Activated T-helper 2 cell treated with anti-CD3 and anti-CD28 coated beads, Interferon-gamma antibody, Interleukin-2, Interleukin-4, amounts not matched to agents 10 μg/mL and 5 μg/mL and 100 μg/mL, durations not matched to agents 14 hours and 24 hours and 36 hours (primary cell): ENCODE results near the gene HOXA11. TPM values are rescaled to one million over a fixed set of nuclear protein-coding genes. Genes with fewer than 3 reads are reported as not detected.

ENCODE experiments used
- DNase-seq: peaks from one replicate; pipeline ENCODE4 v3.0.0; 2021; ENCODE audit warnings: low spot score
- H3K27ac Mint-ChIP-seq: one replicate; pipeline ENCODE4 v1.8.0; 2021; ENCODE audit warnings: mixed read lengths
- H3K27me3 Mint-ChIP-seq: one replicate; pipeline ENCODE4 v1.8.0; 2021; ENCODE audit warnings: low read depth, mixed read lengths
- H3K36me3 Mint-ChIP-seq: one replicate; pipeline ENCODE4 v1.8.0; 2021; ENCODE audit warnings: low read depth, mixed read lengths
- H3K4me1 Mint-ChIP-seq: one replicate; pipeline ENCODE4 v1.8.0; 2021; ENCODE audit warnings: low read depth, mixed read lengths
- H3K4me3 Mint-ChIP-seq: one replicate; pipeline ENCODE4 v1.8.0; 2021; ENCODE audit warnings: low read depth, mild to moderate bottlenecking, moderate library complexity, mixed read lengths
- H3K9me3 Mint-ChIP-seq: one replicate; pipeline ENCODE4 v1.8.0; 2021; ENCODE audit warnings: mixed read lengths
- intact Hi-C: fragments of 100-400 bp; cut with micrococcal nuclease; formaldehyde crosslinking; loops from one replicate; pipeline ENCODE4 v1.15.1; 2023
- total RNA-seq: library from RNA; stranded (reverse); gene quantifications from 2 replicates; pipeline ENCODE4 v1.2.3, GENCODE V29; 2022

Gene HOXA11
- total RNA-seq, 1 donor from 2014 or later = not detected

GRCh38 chr7:27133409-27134231 is 51.4 kb downstream of the HOXA11 start:
- Mint-ChIP-seq H3K4me1 (peaks cover 14% of the 10 kb centered on the region), H3K9me3 (no peaks in the 10 kb centered on the region), H3K4me3 (no peak overlapping the region), H3K36me3 (no peaks in the 10 kb centered on the region), H3K27ac (no peak overlapping the region), H3K27me3 (peaks cover 65% of the 10 kb centered on the region)
- DNase-seq = no peak
- intact Hi-C loops = loop anchor here (5.0 kb wide), 1 partner anchor 36 kb away; the partner anchor contains the start of gene HOXA1

- Mint-ChIP-seq H3K4me3 (no peak overlapping the region), H3K9me3 (no peaks in the 10 kb centered on the region), H3K4me1 (peaks cover 14% of the 10 kb centered on the region), H3K27me3 (peaks cover 63% of the 10 kb centered on the region), H3K36me3 (no peaks in the 10 kb centered on the region), H3K27ac (no peak overlapping the region)
- intact Hi-C loops = loop anchor here (5.0 kb wide), 1 partner anchor 36 kb away; the partner anchor contains the start of gene HOXA1
- no peak for DNase-seq
Measured at GRCh38 chr7:27132978-27133377, 52.1 kb downstream of the HOXA11 start.

GRCh38 chr7:27132214-27132613 is 52.8 kb downstream of the HOXA11 start:
- Mint-ChIP-seq H3K9me3 (no peaks in the 10 kb centered on the region), H3K4me3 (no peak overlapping the region), H3K36me3 (no peaks in the 10 kb centered on the region), H3K4me1 (peaks cover 14% of the 10 kb centered on the region), H3K27ac (no peak overlapping the region), H3K27me3 (peaks cover 62% of the 10 kb centered on the region)
- intact Hi-C loops = loop anchor here (5.0 kb wide), 1 partner anchor 35 kb away; the partner anchor contains the start of gene HOXA1
- DNase-seq = no peak

- Mint-ChIP-seq H3K27ac (no peak overlapping the region), H3K9me3 (no peaks in the 10 kb centered on the region), H3K36me3 (no peaks in the 10 kb centered on the region), H3K4me3 (peak overlapping the region; percentile 59), H3K4me1 (peaks cover 14% of the 10 kb centered on the region), H3K27me3 (peaks cover 63% of the 10 kb centered on the region)
- DNase-seq = no peak
- intact Hi-C loops = loop anchor here (5.0 kb wide), 1 partner anchor 34 kb away; the partner anchor contains the start of gene HOXA1
Measured at GRCh38 chr7:27131390-27131819, 53.6 kb downstream of the HOXA11 start.

Other genes starting within 250 kb of the HOXA11 start
- gene HOXA1, start 89.2 kb downstream of the HOXA11 start, total RNA-seq = 0.11 and 0.16 TPM in 2 replicates
- gene HOXA2, start 82.5 kb downstream of the HOXA11 start, total RNA-seq = not detected in 2 replicates
- not detected in 2 replicates for gene HOXA4, start 54.5 kb downstream of the HOXA11 start, total RNA-seq
- not detected in 2 replicates for gene HOXA5, start 41.6 kb downstream of the HOXA11 start, total RNA-seq
- not detected in 2 replicates for gene HOXA6, start 37.5 kb downstream of the HOXA11 start, total RNA-seq
- gene HOXA3, start 32.6 kb downstream of the HOXA11 start, total RNA-seq = not detected in 2 replicates
- gene HOXA7, start 28.6 kb downstream of the HOXA11 start, total RNA-seq = not detected in 2 replicates
- not detected in 2 replicates for gene HOXA9, start 19.7 kb downstream of the HOXA11 start, total RNA-seq
- not detected in 2 replicates for gene HOXA10, start 10.9 kb downstream of the HOXA11 start, total RNA-seq
- gene HOXA13, start 14.9 kb upstream of the HOXA11 start, total RNA-seq = not detected in 2 replicates
- not detected in 2 replicates for gene EVX1, start 57.6 kb upstream of the HOXA11 start, total RNA-seq